ENCODE results near the gene SLC5A7. TPM values are rescaled to one million over a fixed set of nuclear protein-coding genes. Genes with fewer than 3 reads are reported as not detected.

Gene SLC5A7
- total RNA-seq, 4 donors from 2014 or later = not detected

DNA sequence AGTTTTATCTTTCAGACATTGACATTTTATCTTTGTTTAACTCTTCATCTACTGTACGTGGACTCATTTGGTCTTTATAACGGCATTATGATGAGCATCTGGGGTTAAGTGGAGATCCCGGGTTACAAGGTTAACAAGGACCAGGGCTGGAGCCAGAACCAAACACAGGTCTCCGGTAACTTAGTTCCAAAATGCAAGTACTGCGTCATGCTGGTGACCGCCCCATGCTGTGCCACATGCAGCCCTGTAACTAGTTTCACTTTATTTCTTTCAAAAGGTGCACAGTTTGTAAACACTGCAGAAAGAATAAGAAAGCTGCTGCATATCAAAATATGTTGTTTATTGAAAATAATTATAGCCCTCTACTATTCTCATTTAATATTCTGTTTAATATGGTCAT lies 3.1 kb downstream of the SLC5A7 start:
- 72 to 73% methylated on average over 6 of the region's 6 CpGs for WGBS, 2 donors
- no peak overlapping the region for H3K4me3 ChIP-seq (ENCODE audit: low read depth, poor library complexity, severe bottlenecking)
- intact Hi-C loops (cut with DNase I; ENCODE audit: low total_unique reads) = no loop called here
- no peak for DNase-seq (ENCODE audit: low spot score in 2 of 2)
- TF ChIP-seq, protein P1, sequence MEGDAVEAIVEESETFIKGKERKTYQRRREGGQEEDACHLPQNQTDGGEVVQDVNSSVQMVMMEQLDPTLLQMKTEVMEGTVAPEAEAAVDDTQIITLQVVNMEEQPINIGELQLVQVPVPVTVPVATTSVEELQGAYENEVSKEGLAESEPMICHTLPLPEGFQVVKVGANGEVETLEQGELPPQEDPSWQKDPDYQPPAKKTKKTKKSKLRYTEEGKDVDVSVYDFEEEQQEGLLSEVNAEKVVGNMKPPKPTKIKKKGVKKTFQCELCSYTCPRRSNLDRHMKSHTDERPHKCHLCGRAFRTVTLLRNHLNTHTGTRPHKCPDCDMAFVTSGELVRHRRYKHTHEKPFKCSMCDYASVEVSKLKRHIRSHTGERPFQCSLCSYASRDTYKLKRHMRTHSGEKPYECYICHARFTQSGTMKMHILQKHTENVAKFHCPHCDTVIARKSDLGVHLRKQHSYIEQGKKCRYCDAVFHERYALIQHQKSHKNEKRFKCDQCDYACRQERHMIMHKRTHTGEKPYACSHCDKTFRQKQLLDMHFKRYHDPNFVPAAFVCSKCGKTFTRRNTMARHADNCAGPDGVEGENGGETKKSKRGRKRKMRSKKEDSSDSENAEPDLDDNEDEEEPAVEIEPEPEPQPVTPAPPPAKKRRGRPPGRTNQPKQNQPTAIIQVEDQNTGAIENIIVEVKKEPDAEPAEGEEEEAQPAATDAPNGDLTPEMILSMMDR (IDR thresholded peaks at IDR 0.05) = no peak
- no peak for TF ChIP-seq POLR2A (IDR thresholded peaks at IDR 0.05)

DNA sequence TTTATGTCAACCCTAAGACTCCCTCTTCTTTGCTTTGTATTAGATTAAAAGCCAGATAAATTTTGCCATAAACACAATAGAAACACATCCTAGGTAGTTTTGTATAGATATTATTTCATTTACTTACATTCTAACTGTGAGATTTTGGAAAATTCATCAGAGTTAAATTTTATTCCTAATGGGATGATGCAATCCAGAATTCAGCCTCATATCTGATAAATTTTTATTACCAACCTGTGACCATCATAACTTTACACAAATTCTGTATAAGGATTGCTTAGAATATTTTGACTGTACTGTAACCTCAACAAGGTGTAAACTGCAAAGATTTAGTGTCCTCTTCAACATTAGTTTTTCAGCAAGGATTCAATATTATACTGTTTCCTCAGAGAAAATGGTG lies 4.4 kb downstream of the SLC5A7 start:
- intact Hi-C loops (cut with DNase I; ENCODE audit: low total_unique reads) = no loop called here
- no peak for TF ChIP-seq POLR2A (IDR thresholded peaks at IDR 0.05)
- TF ChIP-seq, protein P1 (IDR thresholded peaks at IDR 0.05) = no peak
- DNase-seq (ENCODE audit: low spot score in 2 of 2) = no peak
- H3K4me3 ChIP-seq (ENCODE audit: low read depth, poor library complexity, severe bottlenecking) = no peak overlapping the region

DNA sequence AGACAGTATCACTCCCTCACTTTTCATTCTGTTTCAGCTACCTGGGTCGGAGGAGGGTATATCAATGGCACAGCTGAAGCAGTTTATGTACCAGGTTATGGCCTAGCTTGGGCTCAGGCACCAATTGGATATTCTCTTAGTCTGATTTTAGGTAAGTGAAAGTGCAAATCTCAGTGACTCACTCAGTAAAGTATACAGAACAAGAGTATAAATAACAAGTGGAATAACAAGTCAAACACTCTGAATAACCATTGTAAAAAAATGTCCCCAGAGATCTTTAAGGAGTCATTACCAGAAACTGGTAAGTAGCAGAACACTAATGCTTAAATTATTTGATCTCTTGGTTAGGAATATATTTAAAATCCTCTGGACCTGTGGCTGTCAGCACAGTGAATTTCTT lies 5.7 kb downstream of the SLC5A7 start:
- WGBS, 2 donors = 71 to 83% methylated on average over 1 of the region's 1 CpG
- intact Hi-C loops (cut with DNase I; ENCODE audit: low total_unique reads) = no loop called here
- DNase-seq (ENCODE audit: low spot score in 2 of 2) = no peak
- no peak overlapping the region for H3K4me3 ChIP-seq (ENCODE audit: low read depth, poor library complexity, severe bottlenecking)
- TF ChIP-seq, protein P1 (IDR thresholded peaks at IDR 0.05) = no peak
- TF ChIP-seq POLR2A (IDR thresholded peaks at IDR 0.05) = no peak

DNA sequence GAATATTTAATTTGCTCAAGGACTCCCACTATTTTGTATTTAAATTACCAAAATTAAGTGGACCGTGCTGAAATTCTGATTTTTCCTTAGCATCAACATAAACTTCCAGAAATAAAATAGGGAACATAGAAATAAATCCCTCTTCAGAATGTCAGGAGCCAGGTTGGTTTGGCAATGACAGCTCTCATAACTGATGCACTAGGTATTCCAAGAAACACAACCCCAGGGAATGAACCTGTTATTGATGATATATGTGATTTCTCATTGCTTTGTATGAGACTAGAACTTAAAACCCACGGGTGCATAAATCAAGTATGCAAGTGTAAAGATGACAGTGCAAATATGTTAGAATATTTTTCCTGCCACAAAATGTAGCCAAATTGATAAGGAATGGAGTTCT lies 12.8 kb downstream of the SLC5A7 start:
- WGBS, 2 donors = 45 to 58% methylated on average over 2 of the region's 2 CpGs
- no peak for DNase-seq (ENCODE audit: low spot score in 2 of 2)
- intact Hi-C loops (cut with DNase I; ENCODE audit: low total_unique reads) = no loop called here
- H3K4me3 ChIP-seq (ENCODE audit: low read depth, poor library complexity, severe bottlenecking) = no peak overlapping the region
- no peak for TF ChIP-seq POLR2A (IDR thresholded peaks at IDR 0.05)
- TF ChIP-seq, protein P1 (IDR thresholded peaks at IDR 0.05) = no peak

DNA sequence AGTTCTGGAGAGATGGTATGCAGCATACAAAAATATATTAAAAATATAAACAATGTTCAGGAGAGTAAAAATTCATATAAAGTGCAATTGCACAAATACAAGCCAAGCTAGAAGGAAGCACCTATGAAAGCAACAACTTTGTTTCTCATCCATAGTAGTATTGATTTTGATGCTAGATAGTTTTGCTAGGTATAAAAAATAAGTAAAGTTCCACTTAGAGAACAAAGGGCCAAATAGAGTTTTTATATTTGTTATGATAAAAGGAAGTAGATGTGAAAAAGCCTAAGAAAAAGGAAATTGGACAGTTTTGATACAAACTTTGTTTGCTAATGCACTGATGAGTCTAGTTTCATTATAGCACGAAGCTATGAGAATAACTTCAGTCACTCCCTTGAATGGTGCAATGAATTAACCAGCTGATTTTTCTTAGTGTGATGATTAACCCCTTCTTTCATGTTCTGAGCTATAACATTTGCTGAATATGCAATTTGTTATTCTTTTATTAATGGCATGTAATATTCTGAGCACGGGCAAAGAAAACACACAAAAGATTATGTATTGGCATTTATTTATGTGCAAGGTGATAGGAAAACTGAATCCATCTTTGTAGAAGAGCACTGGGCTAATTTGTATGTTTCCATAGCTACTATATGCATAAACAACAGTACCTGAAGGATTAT lies 24.7 kb downstream of the SLC5A7 start:
- 77 to 85% methylated on average over 2 of the region's 2 CpGs for whole genome bisulfite sequencing, 2 donors
- intact Hi-C loops (cut with DNase I; ENCODE audit: low total_unique reads) = no loop called here
- DNase-seq (ENCODE audit: low spot score in 2 of 2) = no peak
- TF ChIP-seq POLR2A (IDR thresholded peaks at IDR 0.05) = no peak
- TF ChIP-seq, protein P1 (IDR thresholded peaks at IDR 0.05) = no peak
- H3K4me3 ChIP-seq (ENCODE audit: low read depth, poor library complexity, severe bottlenecking) = no peak overlapping the region

DNA sequence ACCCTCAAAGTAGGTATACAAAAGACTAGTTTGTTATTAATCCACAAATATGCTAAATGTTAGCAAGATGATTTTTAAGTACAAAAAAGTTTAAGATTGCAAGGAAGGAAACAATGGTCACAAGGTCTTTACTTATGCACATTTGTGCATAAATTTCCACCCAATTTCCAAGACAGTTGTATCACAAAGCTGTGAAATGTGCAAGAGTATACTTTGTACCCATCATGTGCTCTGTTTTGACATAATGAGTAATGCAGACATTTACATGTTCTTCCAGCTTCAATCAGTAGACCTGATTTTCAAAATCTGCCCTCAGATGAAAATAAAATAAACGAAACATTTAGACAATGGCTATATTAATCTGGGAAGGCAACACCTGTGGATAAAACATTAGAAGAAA lies 27.0 kb downstream of the SLC5A7 start:
- H3K4me3 ChIP-seq (ENCODE audit: low read depth, poor library complexity, severe bottlenecking) = no peak overlapping the region
- TF ChIP-seq, protein P1 (IDR thresholded peaks at IDR 0.05) = no peak
- no peak for TF ChIP-seq POLR2A (IDR thresholded peaks at IDR 0.05)
- DNase-seq (ENCODE audit: low spot score in 2 of 2) = no peak
- 81 to 93% methylated on average over 1 of the region's 1 CpG for WGBS, 2 donors
- intact Hi-C loops (cut with DNase I; ENCODE audit: low total_unique reads) = no loop called here

Measured in lower leg skin (tissue), 4 donors.